ENCODE measurements around the gene PSORS1C1. TPM values are rescaled to one million over a fixed set of nuclear protein-coding genes. Genes with fewer than 3 reads are reported as not detected.

The PSORS1C1 gene
- total and polyA plus RNA-seq, 2 of the 4 experiments (the other 2 are of a cell fraction): 0.36 to 1.1 TPM

- ChIA-PET CTCF (no interaction called here), POLR2A (ENCODE audit: unreplicated experiment) (interaction anchor here (0.7 kb wide), 1 partner anchor 31 kb away, joined by 3 read pairs; no protein-coding TSS in a partner anchor)
- H2BK5ac ChIP-seq (ENCODE audit: low read depth, low read length, poor library complexity, severe bottlenecking): no peak overlapping the region
- no peak overlapping the region for H4K91ac ChIP-seq (ENCODE audit: insufficient read depth, low read depth, low read length)
- H3K4me1 ChIP-seq (ENCODE audit: control insufficient read depth, insufficient read depth, low read length): peaks cover 6% of the 10 kb centered on the region
- H2BK20ac ChIP-seq (ENCODE audit: low read depth, low read length): no peak overlapping the region
- no peak overlapping the region for H3K23ac ChIP-seq (ENCODE audit: low read depth, low read length)
- in situ Hi-C loops (cut with MboI; ENCODE audit: low sequenced_read_pairs): no loop called here
- no peak for DNase-seq
- no peak overlapping the region for H3K14ac ChIP-seq (replicated peaks; ENCODE audit: low read depth, low read length)
- intact Hi-C loops (cut with micrococcal nuclease): no loop called here
- H4K5ac ChIP-seq (ENCODE audit: low read depth, low read length): no peak overlapping the region
- TF ChIP-seq ELK1 (IDR thresholded peaks at IDR 0.05; ENCODE audit: borderline replicate concordance, low read depth, low read length) (no peak), RAD21 (IDR thresholded peaks at IDR 0.05; ENCODE audit: low read length) (no peak), CEBPB (IDR thresholded peaks at IDR 0.05; ENCODE audit: low read depth, low read length) (no peak), NFE2L2 (IDR thresholded peaks at IDR 0.05; ENCODE audit: low read depth, low read length) (no peak), POLR2A (IDR thresholded peaks at IDR 0.05; ENCODE audit: low read depth, low read length) (no peak), CTCF (conservative IDR thresholded peaks at IDR 0.05; ENCODE audit: low read depth, low read length) (no peak), USF2 (IDR thresholded peaks at IDR 0.05; ENCODE audit: low read depth, low read length) (no peak), MAZ (IDR thresholded peaks at IDR 0.05; ENCODE audit: borderline replicate concordance, low read depth, low read length) (no peak), BHLHE40 (IDR thresholded peaks at IDR 0.05; ENCODE audit: low read depth, low read length) (no peak), CHD1 (IDR thresholded peaks at IDR 0.05; ENCODE audit: low read depth, low read length) (no peak), MXI1 (IDR thresholded peaks at IDR 0.05; ENCODE audit: borderline replicate concordance, low read depth, low read length) (no peak), MAFK (IDR thresholded peaks at IDR 0.05; ENCODE audit: low read depth, low read length) (no peak), FOS (IDR thresholded peaks at IDR 0.05; ENCODE audit: low read depth, low read length) (no peak), RFX5 (IDR thresholded peaks at IDR 0.05; ENCODE audit: low read depth, low read length) (no peak), RCOR1 (IDR thresholded peaks at IDR 0.05; ENCODE audit: insufficient replicate concordance, low read length) (no peak), SMC3 (IDR thresholded peaks at IDR 0.05; ENCODE audit: low read depth, low read length) (no peak)
- H3K9me3 ChIP-seq (ENCODE audit: control insufficient read depth, insufficient read depth, low read length): no peaks in the 10 kb centered on the region
- H2AK5ac ChIP-seq (ENCODE audit: low read depth, low read length): no peak overlapping the region
- no peak overlapping the region for H4K8ac ChIP-seq (ENCODE audit: low read depth in 2 of 2, low read length in 2 of 2)
- H3K79me1 ChIP-seq (ENCODE audit: low read depth in 1 of 2, low read length in 2 of 2): peaks cover 8 to 38% of the 10 kb centered on the region in 2 experiments
- H3K36me3 ChIP-seq (ENCODE audit: control insufficient read depth, insufficient read depth, low read length): no peaks in the 10 kb centered on the region; the same call in 1 of the 2 replicates
- peak overlapping the region; percentile 19 for H2AK9ac ChIP-seq (replicated peaks; ENCODE audit: low read depth, low read length, poor library complexity)
- H4K20me1 ChIP-seq (ENCODE audit: insufficient read depth, low read length): peaks cover 4% of the 10 kb centered on the region
- H3K4me2 ChIP-seq (ENCODE audit: low read depth, low read length): no peak overlapping the region
- no peak overlapping the region for H3K18ac ChIP-seq (ENCODE audit: low read depth, low read length)
- no peak overlapping the region for H3K56ac ChIP-seq (ENCODE audit: extremely low read depth, insufficient read depth, low read length)
- H3K4me3 ChIP-seq (ENCODE audit: insufficient read depth, low read depth, low read length): no peak overlapping the region
- ATAC-seq (ENCODE audit: low read depth): no peak
- no CpG with 5 or more reads among the region's 13 CpGs for WGBS, 2 experiments (ENCODE audit: extremely low coverage in 2 of 2, insufficient read length in 1 of 2)
- H3K4ac ChIP-seq (ENCODE audit: low read depth, low read length): no peak overlapping the region
- dilution Hi-C loops (cut with HindIII; ENCODE audit: low sequenced_read_pairs, unreplicated experiment): no loop called here
- no TSS peak for BruUV-seq (replicated peaks)
- H3K27ac ChIP-seq (ENCODE audit: insufficient read depth, low read length): no peak overlapping the region
- H3K27me3 ChIP-seq (ENCODE audit: control insufficient read depth, insufficient read depth, low read length): no peaks in the 10 kb centered on the region
- H2AFZ ChIP-seq (replicated peaks; ENCODE audit: low read length, poor library complexity): peak overlapping the region; percentile 52
- H2BK15ac ChIP-seq (ENCODE audit: low read depth, low read length): no peak overlapping the region
- H3K9ac ChIP-seq (ENCODE audit: low read depth, low read length): no peak overlapping the region
- peaks cover 6% of the 10 kb centered on the region for H3K9me1 ChIP-seq (ENCODE audit: insufficient read depth, low read length)
- H2BK120ac ChIP-seq (ENCODE audit: low read depth, low read length): no peak overlapping the region
Observed at GRCh38 chr6:31162463-31163165, 48.0 kb downstream of the PSORS1C1 start.
